ENCODE data around the gene NATD1. TPM values are rescaled to one million over a fixed set of nuclear protein-coding genes. Genes with fewer than 3 reads are reported as not detected.

Gene NATD1
- total and polyA plus RNA-seq, 9 of the 15 experiments (the other 6 are each of a cell fraction or from before 2014, with no cell fraction given), result 0.24 to 5.4 (median 1.6) TPM

DNA sequence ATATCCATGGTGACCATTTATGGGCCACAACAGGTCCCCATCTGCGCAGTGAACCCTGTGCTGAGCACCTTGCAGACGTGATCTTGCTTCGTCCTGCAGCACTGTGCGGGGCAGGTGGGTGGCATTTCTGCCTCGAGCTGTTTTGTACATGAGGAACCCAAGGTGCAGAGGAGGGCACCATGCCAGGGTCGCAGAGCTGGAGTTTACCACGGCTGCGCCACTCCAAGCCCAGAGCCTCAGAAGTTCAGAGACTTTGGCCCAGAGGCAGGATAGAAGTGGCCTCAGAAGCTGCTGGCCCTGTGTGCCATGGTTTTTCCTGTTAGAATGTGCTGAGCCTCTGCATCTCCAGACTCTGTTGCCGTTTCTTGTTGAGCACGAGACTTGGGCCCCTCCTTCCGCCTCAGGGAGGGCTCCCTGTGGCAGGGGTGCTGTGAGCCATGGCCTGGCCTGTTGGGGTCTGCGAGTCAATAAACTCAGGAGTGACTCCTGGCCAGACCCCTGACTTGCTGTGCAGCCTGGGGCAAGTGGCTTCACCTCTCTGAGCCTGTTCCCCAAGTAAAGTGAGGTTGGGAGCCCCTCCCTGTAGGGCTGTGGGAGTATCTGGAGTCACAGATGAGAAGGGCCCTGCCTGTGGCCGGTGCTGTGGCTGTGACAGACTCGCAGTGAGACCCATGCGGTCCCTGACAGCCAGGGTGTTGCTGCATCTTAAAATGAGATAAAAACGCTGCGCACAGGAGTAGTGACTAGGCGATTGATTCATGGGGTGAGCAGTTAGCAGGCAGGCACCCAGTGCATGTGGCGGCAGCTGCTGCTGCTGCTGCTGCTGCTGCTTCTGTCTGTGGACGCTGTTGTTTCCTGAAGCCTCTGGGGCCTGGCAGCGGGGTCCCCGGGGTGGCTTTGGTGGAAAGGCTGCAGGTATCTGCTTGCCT is 43.2 kb upstream of the NATD1 start (continued):
- TF ChIP-seq RBM34 (IDR thresholded peaks at IDR 0.05; ENCODE audit: borderline replicate concordance, insufficient read depth, low read length) (no peak), TFAP4 (CRISPR knock-in tag; IDR thresholded peaks at IDR 0.05; ENCODE audit: borderline replicate concordance) (peak; percentile 85), ATF7 (IDR thresholded peaks at IDR 0.05) (no peak), EHMT2 (IDR thresholded peaks at IDR 0.05) (no peak), ZNF324 (CRISPR knock-in tag; IDR thresholded peaks at IDR 0.05) (no peak), ELF2 (CRISPR knock-in tag; IDR thresholded peaks at IDR 0.05) (no peak), ERF (CRISPR knock-in tag; IDR thresholded peaks at IDR 0.05) (no peak), KDM1A (IDR thresholded peaks at IDR 0.05) (peak; percentile 80 to 92), KLF1 (tag; IDR thresholded peaks at IDR 0.05) (no peak), ZNF449 (CRISPR knock-in tag; IDR thresholded peaks at IDR 0.05) (no peak), HMG20A (CRISPR knock-in tag; conservative IDR thresholded peaks at IDR 0.05) (no peak), BCLAF1 (IDR thresholded peaks at IDR 0.05; ENCODE audit: borderline replicate concordance in 1 of 2, control insufficient read depth in 1 of 2, low read depth in 2 of 2, low read length in 1 of 2) (no peak), HDAC6 (IDR thresholded peaks at IDR 0.05; ENCODE audit: low read depth, low read length) (no peak), MLLT1 (IDR thresholded peaks at IDR 0.05) (no peak), NCOR1 (IDR thresholded peaks at IDR 0.05) (0 out of 2 replicates have a peak, but pooled peaks have one; percentile 7), ZNF586 (CRISPR knock-in tag; conservative IDR thresholded peaks at IDR 0.05) (no peak)
- TF ChIP-seq, protein P1, sequence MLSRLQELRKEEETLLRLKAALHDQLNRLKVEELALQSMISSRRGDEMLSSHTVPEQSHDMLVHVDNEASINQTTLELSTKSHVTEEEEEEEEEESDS (CRISPR knock-in tag; IDR thresholded peaks at IDR 0.05), result no peak
- TF ChIP-seq, protein P2, sequence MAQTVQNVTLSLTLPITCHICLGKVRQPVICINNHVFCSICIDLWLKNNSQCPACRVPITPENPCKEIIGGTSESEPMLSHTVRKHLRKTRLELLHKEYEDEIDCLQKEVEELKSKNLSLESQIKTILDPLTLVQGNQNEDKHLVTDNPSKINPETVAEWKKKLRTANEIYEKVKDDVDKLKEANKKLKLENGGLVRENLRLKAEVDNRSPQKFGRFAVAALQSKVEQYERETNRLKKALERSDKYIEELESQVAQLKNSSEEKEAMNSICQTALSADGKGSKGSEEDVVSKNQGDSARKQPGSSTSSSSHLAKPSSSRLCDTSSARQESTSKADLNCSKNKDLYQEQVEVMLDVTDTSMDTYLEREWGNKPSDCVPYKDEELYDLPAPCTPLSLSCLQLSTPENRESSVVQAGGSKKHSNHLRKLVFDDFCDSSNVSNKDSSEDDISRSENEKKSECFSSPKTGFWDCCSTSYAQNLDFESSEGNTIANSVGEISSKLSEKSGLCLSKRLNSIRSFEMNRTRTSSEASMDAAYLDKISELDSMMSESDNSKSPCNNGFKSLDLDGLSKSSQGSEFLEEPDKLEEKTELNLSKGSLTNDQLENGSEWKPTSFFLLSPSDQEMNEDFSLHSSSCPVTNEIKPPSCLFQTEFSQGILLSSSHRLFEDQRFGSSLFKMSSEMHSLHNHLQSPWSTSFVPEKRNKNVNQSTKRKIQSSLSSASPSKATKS (CRISPR knock-in tag; IDR thresholded peaks at IDR 0.05), result no peak

All from K562 (cell line).